GM12878 (cell line): ENCODE measurements around the gene CAVIN4. TPM values are rescaled to one million over a fixed set of nuclear protein-coding genes. Genes with fewer than 3 reads are reported as not detected.

ENCODE experiments used
- ATAC-seq: fragments of 200-7000 bp; cut with Tn5 transposase; 3 replicates; pipeline ENCODE4 v1.9.1; 2020; ENCODE audit warnings: mild to moderate bottlenecking, moderate library complexity
- BruUV-seq: library from RNA; stranded (reverse); fragments of 400-500 nt; replicated peaks from 2 replicates; lab custom pipeline; 2021; lab: Mats Ljungman, UMichigan
- CTCF ChIA-PET: fragments of 300-600 bp; sonication (Branson Sonifier 250); formaldehyde crosslinking; extraction: SDS; loops from one replicate; lab custom pipeline; 2021; ENCODE audit warnings: inconsistent platforms; lab: Yijun Ruan, JAX
- POLR2A ChIA-PET: fragments of 350-600 bp; formaldehyde crosslinking; extraction: SDS; loops from one replicate; lab custom pipeline; 2021; ENCODE audit warnings: inconsistent platforms; lab: Charles Lee
- RAD21 ChIA-PET: fragments of 300-600 bp; sonication (Branson Sonifier 250); formaldehyde crosslinking; loops from one replicate; lab custom pipeline; 2023; ENCODE audit warnings: antibody characterized with exemption; ENCODE audit not compliant: unreplicated experiment; lab: Charles Lee
- SMC1A ChIA-PET: fragments of 300-600 bp; sonication (Branson Sonifier 250); formaldehyde crosslinking; loops from one replicate; lab custom pipeline; 2023; ENCODE audit not compliant: unreplicated experiment, uncharacterized antibody; lab: Charles Lee
- DNase-seq: peaks from one replicate; pipeline ENCODE4 v3.0.0-alpha.2; 2011; ENCODE audit warnings: low read depth, low spot score
- FAIRE-seq: peaks from 3 replicates; lab custom pipeline; 2011; peaks lifted over from hg19 to GRCh38; lab: Jason Lieb, UNC
- H2AFZ ChIP-seq: 2 replicates; pipeline ENCODE4 v1.6.0; 2011; ENCODE audit warnings: low read depth, low read length, control low read depth; ENCODE audit not compliant: control insufficient read depth
- H3K27ac ChIP-seq: 2 replicates; pipeline ENCODE4 v1.5.1; 2011; ENCODE audit warnings: control low read depth; ENCODE audit not compliant: control insufficient read depth, insufficient read depth
- H3K27me3 ChIP-seq, 2 experiments: replicated peaks in 1 of 2; 2 replicates each; pipeline versions ENCODE4 v1.6.0 to v1.6.1; 2011; ENCODE audit warnings: low read length in 1 of 2; ENCODE audit not compliant: control insufficient read depth in 2 of 2, insufficient read depth in 2 of 2
- H3K36me3 ChIP-seq, 2 experiments: 2 replicates each; pipeline ENCODE4 v1.5.1; 2011; ENCODE audit warnings: low read length in 1 of 2; ENCODE audit not compliant: control insufficient read depth in 2 of 2, insufficient read depth in 2 of 2
- H3K4me1 ChIP-seq: 2 replicates; pipeline ENCODE4 v1.6.1; 2011; ENCODE audit warnings: mild to moderate bottlenecking, low read length, moderate library complexity, mixed read lengths; ENCODE audit not compliant: control insufficient read depth, insufficient read depth
- H3K4me2 ChIP-seq: 2 replicates; pipeline ENCODE4 v1.6.0; 2011; ENCODE audit warnings: control low read depth; ENCODE audit not compliant: control insufficient read depth, insufficient read depth
- H3K4me3 ChIP-seq: fragments of 200-600 bp; sonication (generic); 2 replicates; pipeline ENCODE4 v1.5.1; 2016
- H3K79me2 ChIP-seq: 2 replicates; pipeline ENCODE4 v1.6.0; 2011; ENCODE audit warnings: low read length; ENCODE audit not compliant: control insufficient read depth, insufficient read depth
- H3K9ac ChIP-seq: 2 replicates; pipeline ENCODE4 v1.8.0; 2011; ENCODE audit warnings: low read length, control low read depth, mixed read lengths; ENCODE audit not compliant: control insufficient read depth, insufficient read depth
- H3K9me3 ChIP-seq: replicated peaks from 3 replicates; pipeline ENCODE4 v1.5.1; 2011; ENCODE audit warnings: mild to moderate bottlenecking, low read length; ENCODE audit not compliant: control insufficient read depth, insufficient read depth
- H4K20me1 ChIP-seq: 2 replicates; pipeline ENCODE4 v1.6.0; 2011; ENCODE audit not compliant: control insufficient read depth, insufficient read depth
- ATF3 ChIP-seq: IDR thresholded peaks from 2 replicates; pipeline ENCODE4 v1.6.1; 2011; ENCODE audit warnings: low read depth, mild to moderate bottlenecking, low read length, moderate library complexity, borderline replicate concordance; ENCODE audit errors: extremely low read depth
- EZH2 ChIP-seq: IDR thresholded peaks from 2 replicates; pipeline ENCODE4 v1.6.1; 2012; ENCODE audit warnings: low read depth, mild to moderate bottlenecking, control low read depth, inconsistent platforms, low read length, borderline replicate concordance; ENCODE audit not compliant: control insufficient read depth
- MEF2A ChIP-seq: IDR thresholded peaks from 2 replicates; pipeline ENCODE4 v1.6.1; 2011; ENCODE audit warnings: low read depth, mild to moderate bottlenecking, low read length, moderate library complexity; ENCODE audit not compliant: insufficient read depth
- MTA2 ChIP-seq: fragments of 450-650 bp; IDR thresholded peaks from 2 replicates; pipeline ENCODE4 v1.6.1; 2016; ENCODE audit warnings: low read depth, mild to moderate bottlenecking, moderate library complexity
- NBN ChIP-seq: fragments of 450-650 bp; IDR thresholded peaks from 2 replicates; pipeline ENCODE4 v1.6.1; 2016
- NR2C1 ChIP-seq: fragments of 450-650 bp; IDR thresholded peaks from 2 replicates; pipeline ENCODE4 v1.6.1; 2017; ENCODE audit warnings: antibody characterized with exemption, mild to moderate bottlenecking, moderate library complexity
- NR2F1 ChIP-seq: fragments of 450-650 bp; conservative IDR thresholded peaks from 2 replicates; pipeline ENCODE4 v1.6.1; 2017; ENCODE audit warnings: mild to moderate bottlenecking
- RFX5 ChIP-seq: IDR thresholded peaks from 2 replicates; pipeline ENCODE4 v1.6.1; 2011; ENCODE audit warnings: low read depth, low read length, improper control_type of control experiment
- SKIL ChIP-seq: fragments of 450-650 bp; IDR thresholded peaks from 2 replicates; pipeline ENCODE4 v1.6.1; 2017; ENCODE audit warnings: mild to moderate bottlenecking, low read depth, inconsistent platforms; ENCODE audit not compliant: poor library complexity, severe bottlenecking
- SP1 ChIP-seq: IDR thresholded peaks from one replicate; pipeline ENCODE4 v1.6.1; 2011; ENCODE audit warnings: low read depth, low read length
- SUPT20H ChIP-seq: IDR thresholded peaks from 2 replicates; pipeline ENCODE4 v1.6.1; 2011; ENCODE audit warnings: low read depth, mild to moderate bottlenecking, low read length, moderate library complexity, borderline replicate concordance; ENCODE audit not compliant: control insufficient read depth
- TAF1 ChIP-seq: IDR thresholded peaks from 2 replicates; pipeline ENCODE4 v1.6.1; 2011; ENCODE audit warnings: mild to moderate bottlenecking, low read depth, low read length, borderline replicate concordance
- TCF3 ChIP-seq: IDR thresholded peaks from 2 replicates; pipeline ENCODE4 v1.6.1; 2012; ENCODE audit warnings: low read depth, mild to moderate bottlenecking, low read length, borderline replicate concordance; ENCODE audit not compliant: insufficient read depth
- ZBTB11 ChIP-seq: fragments of 450-650 bp; formaldehyde crosslinking; IDR thresholded peaks from 2 replicates; pipeline ENCODE4 v1.5.0; 2022; ENCODE audit warnings: mild to moderate bottlenecking, missing genetic modification characterization
- WGBS: methylation state at CpG from one replicate; pipeline ENCODE4 v1.1.6; 2016; ENCODE audit warnings: low lambda C conversion rate; ENCODE audit not compliant: insufficient replicate concordance, insufficient coverage; ENCODE audit errors: missing lambda C conversion rate; 5-methylcytosine and 5-hydroxymethylcytosine counted together
- in situ Hi-C: fragments of 300-500 bp; cut with MboI; formaldehyde crosslinking; loops from 9 replicates; pipeline ENCODE4 v1.14.3; 2018; ENCODE audit warnings: mixed read lengths
- intact Hi-C: fragments of 100-400 bp; cut with micrococcal nuclease; formaldehyde crosslinking; loops from one replicate; pipeline ENCODE4 v1.14.2; 2022; ENCODE audit not compliant: unreplicated experiment
- polyA plus RNA-seq, 11 experiments: library from polyadenylated mRNA; depleted of rRNA in 4 of 11; unstranded in 6 of 11; stranded (reverse) in 5 of 11; fragments of >200 nt; fragmentation: Nextera tagmentation in 4 of 11; fragmentation: Illumina TruSeq in 1 of 11; extraction: Ambion mirVana in 4 of 11; extraction: Trizol in 1 of 11; gene quantifications; 1 replicate in 1 of 11; 2 replicates in 10 of 11; pipeline versions ENCODE4 v1.2.1 to v1.2.3, GENCODE V29; 2011 to 2016; ENCODE audit warnings: inconsistent platforms in 2 of 11, missing spikeins in 2 of 11, low read depth in 1 of 11
- total RNA-seq, 4 experiments: library from RNA; depleted of rRNA in 3 of 4; stranded (reverse); fragments of >200 nt in 3 of 4; fragmentation: Illumina TruSeq in 1 of 4; extraction: Trizol in 1 of 4; gene quantifications; 2 replicates each; pipeline versions ENCODE4 v1.2.1 to v1.2.3, GENCODE V29; 2013 to 2021

CAVIN4 gene
- total and polyA plus RNA-seq, 10 of the 15 experiments (the other 5 are each of a cell fraction or from before 2014, with no cell fraction given): 0.04 to 0.13 (median 0.08) TPM; not detected in 3

- TF ChIP-seq NBN (no peak), SP1 (no peak), MTA2 (no peak), NR2C1 (no peak), TAF1 (no peak), ATF3 (no peak), ZBTB11 (CRISPR knock-in tag) (no peak)
Observed at GRCh38 chr9:100595391-100596199, 17.7 kb downstream of the CAVIN4 start (continued).

GRCh38 chr9:100597236-100597635 lies 19.4 kb downstream of the CAVIN4 start:
- DNase-seq (no peak), FAIRE-seq (no peak), ATAC-seq (no peak)
- H3K9ac ChIP-seq: no peak overlapping the region
- TF ChIP-seq SKIL: no peak
- TF ChIP-seq MEF2A: no peak
- no peak for TF ChIP-seq TCF3
- no peak for TF ChIP-seq EZH2
- TF ChIP-seq RFX5: no peak
- TF ChIP-seq ATF3: no peak
- TF ChIP-seq SUPT20H: no peak
- no peak for TF ChIP-seq NR2F1
- no peak overlapping the region for H2AFZ ChIP-seq
- no TSS peak for BruUV-seq
- ChIA-PET CTCF (interaction anchor here (0.7 to 3.0 kb wide), 7 partner anchors 12 to 1749 kb away, joined by 3 to 15 read pairs (median 4); no protein-coding TSS in a partner anchor), POLR2A (no interaction called here), SMC1A (interaction anchor here (0.6 to 1.3 kb wide), 3 partner anchors 8 to 272 kb away, joined by 3 to 4 read pairs (median 3); no protein-coding TSS in a partner anchor), RAD21 (no interaction called here)
- no peaks in the 10 kb centered on the region; a peak in 2 of 4 replicates for H3K27me3 ChIP-seq
- H3K36me3 ChIP-seq: no peaks in the 10 kb centered on the region
- intact Hi-C loops: loop anchor here (5.0 to 10.0 kb wide), 5 partner anchors 162 to 1750 kb away; no protein-coding TSS in a partner anchor
- in situ Hi-C loops: loop anchor here (5.0 to 25.0 kb wide), 2 partner anchors 585 to 1435 kb away; no protein-coding TSS in a partner anchor
- no peaks in the 10 kb centered on the region for H3K4me1 ChIP-seq
- H3K9me3 ChIP-seq: no peaks in the 10 kb centered on the region
- no peak overlapping the region for H3K4me3 ChIP-seq
- H4K20me1 ChIP-seq: no peaks in the 10 kb centered on the region
- H3K27ac ChIP-seq: no peak overlapping the region
- H3K4me2 ChIP-seq: no peak overlapping the region
- 63% methylated on average over 6 of the region's 6 CpGs for WGBS
- no peaks in the 10 kb centered on the region for H3K79me2 ChIP-seq
